ENCODE measurements around the gene FBXO40.
"Not testable (repeated sequence)": the region's sequence is repeated elsewhere in the genome, so short reads cannot be mapped to it uniquely, and the experiment has no call there.

Gene FBXO40, protein sequence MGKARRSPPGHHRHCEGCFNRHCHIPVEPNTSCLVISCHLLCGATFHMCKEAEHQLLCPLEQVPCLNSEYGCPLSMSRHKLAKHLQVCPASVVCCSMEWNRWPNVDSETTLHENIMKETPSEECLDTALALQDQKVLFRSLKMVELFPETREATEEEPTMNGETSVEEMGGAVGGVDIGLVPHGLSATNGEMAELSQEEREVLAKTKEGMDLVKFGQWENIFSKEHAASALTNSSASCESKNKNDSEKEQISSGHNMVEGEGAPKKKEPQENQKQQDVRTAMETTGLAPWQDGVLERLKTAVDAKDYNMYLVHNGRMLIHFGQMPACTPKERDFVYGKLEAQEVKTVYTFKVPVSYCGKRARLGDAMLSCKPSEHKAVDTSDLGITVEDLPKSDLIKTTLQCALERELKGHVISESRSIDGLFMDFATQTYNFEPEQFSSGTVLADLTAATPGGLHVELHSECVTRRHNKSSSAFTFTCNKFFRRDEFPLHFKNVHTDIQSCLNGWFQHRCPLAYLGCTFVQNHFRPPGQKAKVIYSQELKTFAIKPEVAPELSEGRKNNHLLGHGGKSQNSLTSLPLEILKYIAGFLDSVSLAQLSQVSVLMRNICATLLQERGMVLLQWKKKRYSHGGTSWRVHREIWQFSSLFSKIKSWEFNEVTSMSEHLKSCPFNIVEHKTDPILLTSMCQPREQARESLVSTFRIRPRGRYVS

DNA sequence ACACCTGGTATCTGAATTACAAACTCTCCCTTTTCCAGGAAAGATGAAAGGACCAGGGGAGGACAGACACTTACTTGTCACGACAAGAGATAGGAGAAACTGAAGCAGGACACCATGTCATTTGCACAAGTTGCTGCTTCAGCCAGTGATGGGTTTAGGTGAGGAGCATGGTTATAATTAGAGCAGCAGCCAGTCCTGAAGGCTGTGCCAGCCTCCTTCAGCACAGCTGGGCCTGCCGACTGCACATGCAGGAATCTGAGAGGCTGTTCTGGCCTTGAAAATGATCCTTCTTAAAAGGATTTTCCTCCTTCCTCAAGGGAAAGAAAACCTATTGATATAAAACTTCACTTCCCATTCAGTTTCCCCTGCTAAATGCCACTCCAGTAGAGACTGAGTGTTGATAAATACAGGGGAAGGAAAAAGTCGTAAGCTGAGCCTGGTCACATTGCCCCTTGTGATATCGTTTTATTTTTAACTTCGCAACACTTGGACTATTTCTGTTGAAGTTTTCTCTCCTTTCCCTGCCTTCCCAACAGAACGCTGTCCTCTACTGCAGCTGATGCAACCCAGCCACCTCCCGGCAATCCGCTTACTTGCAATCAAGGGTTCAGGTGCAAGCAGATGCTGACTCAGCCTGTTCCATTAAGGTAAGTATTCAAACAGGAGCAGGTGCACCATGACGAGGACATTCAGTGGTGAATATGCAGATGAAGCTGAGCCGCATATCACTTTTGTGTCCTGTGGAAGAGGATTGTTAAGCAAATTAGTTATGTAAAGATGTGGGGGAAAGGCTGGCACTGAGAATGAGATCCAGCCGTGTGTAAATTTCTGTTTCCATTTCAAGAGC is at the start of gene FBXO40:
TSS of gene FBXO40 (plus strand) at position 524 of the 847 bp plus-strand sequence. CDS start 27,197 bp downstream, outside the sequence.
- DNase-seq: no peak

DNA sequence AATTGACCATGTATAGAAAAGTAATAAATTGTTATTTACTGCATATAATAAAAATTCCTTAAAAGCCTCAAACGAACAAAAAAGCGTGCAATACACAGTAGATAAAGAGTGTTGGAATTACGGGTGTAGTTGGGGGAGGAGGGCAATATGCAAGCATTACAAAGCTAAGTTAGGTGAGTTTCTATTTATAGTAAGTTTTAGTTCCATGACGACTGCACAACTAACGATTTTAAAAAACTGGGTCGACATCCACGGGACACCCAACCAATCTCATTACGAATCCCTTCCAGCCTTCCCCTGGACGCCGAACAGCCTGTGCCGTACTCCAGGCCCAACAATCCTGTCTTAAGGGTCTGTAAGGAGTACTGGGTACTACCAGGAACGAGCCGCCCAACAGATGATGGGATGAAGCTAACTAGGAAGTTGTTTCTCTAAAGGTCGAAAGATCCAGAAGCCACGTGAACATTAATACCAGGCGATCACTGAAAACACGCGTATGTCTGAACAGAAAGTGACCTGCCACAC is 48.1 kb upstream of the FBXO40 start:
- no peak for DNase-seq

DNA sequence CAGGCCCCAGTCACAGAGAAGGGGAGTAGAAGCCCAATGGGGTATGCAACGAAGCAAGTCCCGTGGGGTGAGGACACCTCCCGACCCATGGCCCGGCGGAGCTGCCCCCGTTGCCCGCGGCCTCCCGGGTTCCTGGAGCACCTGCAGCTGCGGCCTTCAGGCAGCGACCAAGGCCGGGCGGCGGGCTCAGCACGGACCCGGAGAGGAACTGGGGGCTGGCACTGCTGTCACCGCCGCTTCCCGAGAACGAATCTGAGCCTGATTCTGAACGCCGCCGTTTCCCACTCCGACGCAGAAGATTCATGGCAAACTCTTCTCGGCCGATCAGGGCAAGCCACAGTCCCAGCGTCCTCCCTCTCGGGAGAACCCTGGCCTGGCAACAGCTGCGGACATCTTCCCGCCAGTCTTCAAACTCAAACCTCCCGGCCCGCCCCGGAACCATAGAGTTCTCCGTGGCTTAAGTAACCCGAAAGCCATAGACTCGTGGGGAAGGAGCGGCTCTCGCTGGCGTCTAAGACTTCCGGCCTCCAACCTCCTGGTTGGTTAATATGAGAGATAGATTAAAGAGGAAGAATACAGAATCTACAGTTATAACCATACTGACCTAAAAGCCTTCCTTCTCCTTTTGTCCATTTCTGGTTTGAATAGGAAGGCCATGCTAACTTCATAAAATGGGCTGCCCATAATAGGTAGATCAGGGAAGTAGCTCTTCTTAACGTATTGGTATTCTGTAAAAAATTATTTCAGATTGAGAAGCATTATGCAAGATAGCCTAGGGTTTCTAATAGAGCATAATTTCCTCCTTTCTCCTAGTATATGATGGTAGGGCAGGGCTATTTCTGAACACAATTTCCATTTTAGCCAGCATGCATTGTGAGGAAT is 47.4 kb upstream of the FBXO40 start, which contains the start of gene POLQ:
TSS of gene POLQ (minus strand) at position 415 of the 882 bp plus-strand sequence. CDS start at position 304, 111 bp downstream.
- peak; percentile 94 for DNase-seq

DNA sequence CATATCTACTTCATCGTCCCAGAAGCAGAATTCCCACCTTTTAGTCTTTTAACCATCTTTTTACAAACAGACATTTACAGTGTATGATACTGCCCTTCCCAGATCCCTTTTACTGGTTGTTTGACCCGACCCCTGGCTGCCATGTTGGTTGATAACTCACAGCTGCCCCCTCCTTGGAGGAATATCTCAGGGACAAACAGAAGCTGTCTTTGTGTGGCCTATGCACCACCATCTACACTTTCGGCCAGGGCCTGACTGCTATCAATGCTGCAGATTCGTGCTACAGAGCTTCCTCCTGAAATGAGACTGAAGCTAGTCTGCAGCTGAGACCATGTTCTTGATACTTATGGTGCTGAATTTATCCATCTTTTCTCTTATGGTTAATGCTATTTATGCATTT is 40.8 kb upstream of the FBXO40 start:
- no peak for DNase-seq

DNA sequence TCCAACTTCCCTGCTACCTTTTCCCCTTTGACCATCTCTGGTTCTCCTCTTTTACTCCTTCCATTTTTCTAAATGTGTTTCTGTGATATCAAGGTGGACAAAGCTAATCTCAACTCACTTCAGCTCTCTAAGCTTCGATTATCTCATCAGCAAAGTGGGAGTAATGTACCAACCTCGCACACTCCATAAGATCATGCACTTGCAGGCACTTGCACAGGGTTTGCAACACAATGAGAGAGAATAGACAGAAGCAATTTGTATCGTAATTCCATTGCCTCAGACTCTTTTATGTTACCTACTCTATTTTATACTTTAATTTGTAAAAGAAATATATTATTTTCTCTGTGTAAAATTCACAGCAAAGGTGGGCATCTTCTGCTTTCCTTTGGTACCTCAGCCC is 40.4 kb upstream of the FBXO40 start:
- DNase-seq: no peak

DNA sequence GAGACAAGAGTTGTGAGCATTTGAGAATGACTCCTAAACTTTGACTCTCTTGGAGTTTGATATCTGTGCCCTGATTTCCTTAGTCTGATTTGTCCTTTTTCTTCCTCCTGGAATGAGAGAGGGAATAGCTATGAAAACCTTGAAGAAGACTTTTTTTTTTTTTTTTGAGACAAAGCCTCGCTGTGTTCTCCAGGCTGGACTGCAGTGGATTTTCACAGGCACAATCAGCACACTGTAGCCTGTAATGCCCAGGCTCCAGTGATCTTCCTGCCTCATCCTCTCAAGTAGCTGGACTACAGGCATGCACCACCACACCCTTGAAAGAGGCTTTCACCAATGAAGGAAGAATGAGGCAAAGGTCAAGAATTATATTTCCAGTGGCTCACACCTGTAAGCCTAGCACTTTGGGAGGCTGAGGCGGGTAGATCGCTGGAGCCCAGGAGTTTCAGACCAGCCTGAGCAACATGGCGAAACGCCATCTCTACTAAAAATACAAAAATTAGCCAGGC is 35.7 kb upstream of the FBXO40 start:
- DNase-seq: no peak

DNA sequence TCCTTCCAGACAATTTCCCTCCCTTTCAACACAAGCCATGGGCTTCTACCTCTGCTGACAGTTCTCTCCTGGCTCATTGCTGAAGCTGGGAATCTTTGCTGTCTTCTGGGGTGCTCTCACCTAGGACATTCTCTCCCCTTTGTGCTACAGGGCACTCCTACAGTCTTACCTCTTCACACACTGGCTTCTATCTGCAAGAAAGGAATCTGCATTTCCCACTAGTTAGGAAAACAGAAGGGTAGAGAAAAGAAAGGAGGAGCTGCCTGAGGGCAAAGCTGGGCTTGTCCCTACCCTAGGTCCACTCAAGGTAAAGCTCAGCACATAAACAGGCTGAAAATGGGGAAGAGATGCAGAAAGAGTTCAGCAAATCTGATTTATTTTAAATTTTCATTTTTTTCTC is 31.0 kb upstream of the FBXO40 start:
- DNase-seq: no peak

DNA sequence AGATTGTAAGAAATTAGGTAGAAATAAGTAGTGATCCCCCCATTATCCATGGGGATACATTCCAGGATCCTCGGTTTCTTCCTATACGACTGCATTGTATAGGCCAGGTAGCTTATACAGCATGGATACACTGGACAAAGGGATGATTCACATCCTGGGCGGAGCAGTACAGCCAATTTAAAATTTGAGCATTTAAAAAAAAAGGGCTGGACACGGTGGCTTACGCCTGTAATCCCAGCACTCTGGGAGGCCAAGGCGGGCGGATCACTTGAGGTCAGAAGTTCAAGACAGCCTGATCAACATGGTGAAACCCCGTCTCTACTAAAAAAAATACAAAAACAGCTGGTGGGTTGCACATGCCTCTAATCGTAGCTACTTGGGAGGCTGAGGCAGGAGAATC is 26.4 kb upstream of the FBXO40 start:
- DNase-seq: no peak

DNA sequence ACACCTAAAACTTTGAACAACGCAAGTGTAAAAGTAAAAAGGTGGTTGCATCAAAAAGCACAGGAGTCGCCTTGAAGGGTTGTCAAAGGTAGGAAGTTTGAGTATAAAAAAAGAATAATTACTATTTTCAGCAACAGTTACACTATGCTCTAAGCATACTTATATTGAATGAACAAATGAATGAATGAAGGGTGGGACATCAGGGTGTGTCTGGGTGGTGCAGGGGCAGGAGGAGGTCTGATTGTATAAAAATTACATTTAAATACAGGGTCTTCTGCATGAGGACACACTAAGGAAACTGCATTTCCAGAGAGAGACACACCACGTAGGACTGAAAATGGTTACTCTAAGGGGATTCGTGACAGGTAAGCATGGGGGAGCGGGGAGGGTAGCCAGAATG is 25.5 kb upstream of the FBXO40 start, which contains the start of gene ARGFX:
TSS of gene ARGFX (plus strand) at position 301 of the 400 bp plus-strand sequence. CDS start 2,765 bp downstream, outside the sequence.
- no peak for DNase-seq

DNA sequence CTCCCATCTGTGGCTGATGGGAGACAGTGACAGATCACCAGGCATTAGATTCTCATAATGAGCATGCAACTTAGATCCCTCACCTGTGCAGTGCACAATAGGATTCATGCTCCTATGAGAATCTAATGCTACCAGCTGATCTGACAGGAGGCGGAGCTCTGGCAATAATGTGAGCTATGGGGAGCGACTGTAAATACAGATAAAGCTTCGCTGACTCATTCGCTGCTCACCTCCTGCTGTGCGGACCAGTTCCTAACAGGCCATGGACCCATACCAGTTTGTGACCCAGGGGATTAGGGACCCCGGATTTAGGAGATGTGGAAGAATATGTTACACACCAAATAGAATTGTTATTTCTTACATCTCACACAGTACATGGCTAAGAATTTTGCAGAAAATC is 18.7 kb upstream of the FBXO40 start:
- DNase-seq: no peak

DNA sequence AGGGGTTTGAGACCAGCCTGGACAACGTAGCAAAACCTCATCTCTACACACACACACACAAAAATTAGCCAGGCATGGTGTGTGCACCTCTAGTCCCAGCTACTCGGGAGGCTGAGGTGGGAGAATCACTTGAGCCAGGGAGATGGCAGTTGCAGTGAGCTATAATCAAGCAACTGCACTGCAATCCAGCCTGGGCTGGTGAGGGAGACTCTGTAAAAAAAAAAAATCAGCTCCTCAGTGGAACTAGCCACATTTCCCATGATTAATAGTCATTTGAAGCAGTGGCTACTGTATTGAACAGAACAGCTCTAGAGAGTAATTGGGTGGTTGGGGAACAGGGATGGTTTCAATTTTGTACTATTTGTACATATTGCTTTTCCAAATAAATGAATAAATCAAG is 11.5 kb upstream of the FBXO40 start:
- DNase-seq: no peak

DNA sequence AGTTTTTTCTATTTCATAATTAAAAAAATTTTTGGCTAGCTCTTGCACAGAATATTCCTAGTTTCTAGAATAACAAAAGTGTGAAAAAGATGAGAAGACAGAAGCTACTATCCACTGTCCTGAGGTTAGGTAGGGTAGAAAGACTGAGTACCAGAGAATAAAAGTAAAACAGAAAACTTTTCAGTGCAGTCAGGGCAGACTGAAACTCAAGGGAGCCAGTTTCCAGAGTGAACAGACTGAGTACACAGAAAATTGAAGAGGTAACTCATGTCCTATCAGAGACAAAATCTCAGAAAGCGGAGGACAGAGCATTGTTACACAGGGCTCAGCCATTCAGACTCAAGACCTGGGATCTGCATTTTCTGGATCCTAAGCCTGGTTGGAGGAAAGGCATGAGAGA is 8.8 kb upstream of the FBXO40 start:
- no peak for DNase-seq

DNA sequence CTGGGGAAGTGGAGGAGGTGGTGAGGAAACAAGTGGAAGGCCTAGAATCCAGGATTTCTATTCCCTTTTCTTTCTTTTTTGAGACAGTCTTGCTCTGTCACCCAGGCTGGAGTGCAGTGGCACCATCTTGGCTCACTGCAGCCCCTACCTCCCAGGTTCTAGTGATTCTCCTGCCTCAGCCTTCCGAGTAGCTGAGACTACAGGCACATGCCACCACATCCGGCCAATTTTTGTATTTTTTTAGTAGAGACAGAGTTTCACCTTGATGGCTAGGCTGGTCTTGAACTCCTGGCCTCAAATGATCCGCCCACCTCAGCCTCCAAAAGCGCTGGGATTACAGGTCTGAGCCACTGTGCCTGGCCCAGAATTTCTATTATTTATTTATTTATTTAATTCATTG is 627 bp downstream of the FBXO40 start:
- DNase-seq: not testable (repeated sequence)

DNA sequence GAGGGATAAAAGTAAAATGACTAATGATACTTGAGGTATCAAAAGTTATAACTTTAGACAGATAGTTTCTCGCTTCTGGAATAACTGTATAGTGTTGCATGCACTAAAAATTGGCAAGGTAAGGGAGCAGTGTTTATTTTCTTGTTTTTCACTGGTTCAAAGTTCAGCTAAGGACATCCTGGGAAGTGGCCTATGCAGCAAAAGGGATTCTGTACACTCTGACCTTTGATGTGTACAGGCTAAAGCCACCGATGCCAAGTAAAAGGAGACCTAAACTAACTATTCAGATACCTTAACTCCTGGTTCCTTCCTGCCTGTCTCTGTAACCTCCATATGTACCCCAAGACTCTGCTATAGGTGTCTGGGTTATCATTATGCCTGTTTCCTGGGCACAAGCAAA is 1.7 kb downstream of the FBXO40 start:
- no peak for DNase-seq

DNA sequence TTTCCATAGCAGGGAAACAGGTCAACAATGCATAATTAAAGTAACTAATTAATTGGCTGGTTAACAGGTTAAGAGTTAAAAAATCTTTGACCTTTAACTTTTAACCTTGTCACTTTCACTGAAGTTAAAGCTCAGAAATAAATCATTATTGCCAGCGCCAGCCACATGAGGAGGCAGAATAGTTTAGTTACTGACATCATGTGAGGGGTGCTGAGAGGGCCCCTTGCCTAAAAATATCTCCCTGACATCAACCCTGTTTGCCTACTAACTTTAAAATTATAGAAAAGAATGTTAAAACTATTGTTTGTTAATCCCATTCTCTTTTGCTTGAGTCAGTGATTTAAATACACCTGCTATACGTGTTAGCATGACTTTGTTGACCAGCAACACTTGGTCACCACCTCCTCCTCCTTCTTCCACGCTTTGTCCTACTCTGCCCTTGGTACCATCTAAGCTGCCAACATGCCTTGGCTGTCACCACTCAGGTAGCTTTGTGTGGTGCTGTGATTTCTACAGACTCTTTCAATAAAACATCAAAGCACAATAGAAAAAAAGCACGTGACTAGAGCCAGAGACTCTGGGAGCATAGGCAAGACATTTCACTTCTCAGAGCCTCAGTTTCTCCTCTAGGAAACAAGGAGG is 2.7 kb downstream of the FBXO40 start:
- DNase-seq: no peak

DNA sequence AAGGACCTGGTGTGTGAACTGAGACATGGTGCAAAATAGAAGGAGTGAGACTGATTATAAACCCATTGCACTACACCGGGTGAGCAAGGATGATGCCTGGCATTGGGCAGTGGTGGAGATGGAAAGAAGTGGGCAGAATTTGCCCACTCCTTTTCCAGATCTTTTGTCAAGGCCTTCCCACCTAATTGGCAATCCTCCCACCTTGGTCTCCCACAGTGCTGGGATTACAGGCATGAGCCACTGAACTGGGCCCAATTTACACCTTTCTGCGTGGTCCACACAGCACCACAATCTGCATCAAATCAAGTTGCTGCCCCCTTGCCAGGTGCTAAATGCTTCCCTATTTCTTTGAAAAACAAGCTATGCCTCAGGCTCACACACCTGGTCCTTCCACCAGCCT is 5.4 kb downstream of the FBXO40 start:
- no peak for DNase-seq

DNA sequence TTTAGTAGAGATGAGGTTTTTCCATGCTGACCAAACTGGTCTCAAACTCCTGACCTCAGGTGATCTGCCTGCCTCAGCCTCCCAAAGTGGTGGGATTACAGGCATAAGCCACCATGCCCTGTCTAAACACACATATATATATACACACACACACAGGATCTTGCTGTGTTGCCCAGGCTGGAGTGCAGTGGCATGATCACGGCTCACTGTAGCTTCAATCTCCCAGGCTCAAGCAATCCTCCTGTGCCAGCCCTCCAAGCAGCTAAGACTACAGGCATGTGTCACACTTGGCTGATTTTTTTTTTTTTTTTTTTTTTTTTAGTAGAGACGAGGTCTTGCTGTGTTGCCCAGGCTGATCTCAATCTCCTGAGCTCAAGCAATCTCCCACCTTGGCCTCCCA is 6.7 kb downstream of the FBXO40 start:
- DNase-seq: not testable (repeated sequence)

DNA sequence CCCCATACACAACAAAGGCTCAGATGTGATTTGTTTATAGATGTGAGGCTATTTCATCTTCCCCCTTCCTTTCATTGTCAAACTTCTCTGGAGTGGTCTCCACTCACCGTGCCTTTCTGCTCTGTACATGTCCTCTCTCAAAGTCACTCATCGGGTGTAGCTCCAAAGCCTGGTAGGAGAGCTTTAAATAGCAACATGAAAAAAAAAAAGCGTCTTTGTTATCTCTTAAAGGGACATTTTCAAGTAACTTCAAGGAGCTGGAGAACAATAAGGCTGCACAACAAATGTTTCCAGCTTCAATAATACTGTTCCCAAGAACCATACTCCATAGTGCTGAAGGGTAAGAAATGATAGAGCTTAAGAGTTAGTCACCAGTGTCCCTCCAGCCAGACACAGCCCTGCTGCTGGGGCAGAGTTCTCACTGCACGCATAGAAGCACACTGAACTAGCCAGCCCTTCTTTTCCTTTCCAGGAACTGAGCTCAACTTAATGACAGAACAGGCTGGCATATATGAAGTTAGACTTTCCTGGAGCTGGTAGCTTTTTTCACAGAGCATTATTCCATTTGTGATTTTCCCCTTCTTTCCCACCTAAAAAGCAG is 8.1 kb downstream of the FBXO40 start:
- no peak for DNase-seq

DNA sequence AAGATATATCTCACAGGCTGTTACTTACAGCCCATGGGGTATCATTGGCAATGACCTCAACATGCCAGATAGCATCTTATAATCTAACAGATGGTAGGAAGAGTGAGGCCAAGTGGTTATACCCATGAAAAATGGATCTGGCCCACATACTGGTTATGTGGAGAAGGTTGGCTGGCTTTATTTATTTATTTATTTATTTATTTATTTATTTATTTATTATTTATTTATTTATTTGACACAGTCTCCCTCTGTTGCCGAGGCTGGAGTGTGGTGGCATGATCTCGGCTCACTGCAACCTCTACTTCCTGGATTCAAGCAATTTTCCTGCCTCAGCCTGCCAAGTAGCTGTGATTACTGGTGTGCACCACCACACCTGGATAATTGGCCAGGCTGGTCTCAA is 11.6 kb downstream of the FBXO40 start:
- no peak for DNase-seq

DNA sequence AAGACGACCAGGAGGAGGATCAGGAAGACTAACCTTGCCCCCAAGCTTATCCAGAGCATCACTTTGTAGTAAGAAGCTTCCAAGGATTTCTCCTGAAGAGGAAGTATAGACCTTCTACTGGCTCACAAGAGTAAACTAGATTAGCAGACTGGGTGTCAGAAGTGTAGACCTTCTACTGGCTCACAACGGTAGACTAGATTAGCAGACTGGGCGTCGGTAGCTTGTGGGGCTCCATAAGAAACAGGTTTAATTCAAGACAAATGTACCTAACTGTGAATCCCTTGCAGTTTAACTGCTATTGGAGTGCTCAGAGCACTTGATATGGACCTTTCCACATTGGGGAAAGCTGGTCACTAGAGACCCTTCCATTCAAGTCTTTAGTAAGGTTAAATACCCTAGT is 12.9 kb downstream of the FBXO40 start:
- DNase-seq: no peak

DNA sequence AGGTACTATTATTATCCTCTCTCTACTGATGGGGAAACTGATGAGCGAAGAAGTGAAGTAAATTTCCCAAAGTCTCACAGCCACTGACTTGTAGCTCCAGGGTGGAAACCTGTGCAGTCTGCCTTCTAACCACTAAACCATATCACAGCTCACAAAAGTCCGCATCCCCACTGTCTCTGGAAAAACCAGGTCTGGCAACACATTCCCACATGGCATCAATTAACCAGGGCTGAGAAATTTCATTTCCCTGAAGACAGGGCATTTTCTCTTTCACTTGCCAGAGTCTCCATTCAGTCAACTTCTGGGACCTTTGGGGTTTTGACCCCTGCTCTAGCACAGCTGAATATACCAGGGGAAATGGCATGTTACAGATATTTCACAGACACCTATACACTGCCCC is 26.5 kb downstream of the FBXO40 start:
- DNase-seq: no peak

Data from DMS 273 treated with DMSO at 0.1 percent for 48 hours (cell line).